Transverse colon (tissue), 4 donors: ENCODE results near the gene CLCC1. TPM values are rescaled to one million over a fixed set of nuclear protein-coding genes. Genes with fewer than 3 reads are reported as not detected.
A peak's percentile ranks its signal among the peaks of the same experiment; 100 is the strongest.

Experiments
- DNase-seq: peaks from one replicate; pipeline ENCODE4 v3.0.0-alpha.2; 2019
- H3K27ac ChIP-seq, 4 donors: fragments of 200-600 bp; sonication (generic); 2 replicates each; pipeline ENCODE4 v1.5.1; 2016 to 2018; ENCODE audit warnings: inconsistent platforms in 4 of 4
- H3K27me3 ChIP-seq: fragments of 200-600 bp; sonication (generic); 2 replicates; pipeline ENCODE4 v1.5.1; 2017; ENCODE audit warnings: inconsistent platforms
- H3K36me3 ChIP-seq, 4 donors: fragments of 200-600 bp; sonication (generic); 2 replicates each; pipeline ENCODE4 v1.5.1; 2017 to 2019; ENCODE audit warnings: inconsistent platforms in 4 of 4
- H3K4me1 ChIP-seq, 4 donors: fragments of 200-600 bp; sonication (generic); 2 replicates each; pipeline ENCODE4 v1.5.1; 2017 to 2020; ENCODE audit warnings: inconsistent platforms in 4 of 4
- H3K4me3 ChIP-seq, 4 donors: fragments of 200-600 bp; sonication (generic); 1 replicate in 1 of 4; 2 replicates in 3 of 4; pipeline versions ENCODE4 v1.5.1 to v1.6.1; 2017 to 2019; ENCODE audit warnings: inconsistent platforms in 4 of 4
- H3K9me3 ChIP-seq, 2 donors: fragments of 200-600 bp; sonication (generic); 2 replicates each; pipeline ENCODE4 v1.5.1; 2017 to 2019; ENCODE audit warnings: inconsistent platforms in 2 of 2
- EP300 ChIP-seq: sonication (generic); formaldehyde crosslinking; IDR thresholded peaks from one replicate; pipeline ENCODE4 v1.6.1; 2017; ENCODE audit warnings: antibody characterized with exemption, low read depth
- POLR2A ChIP-seq: fragments of 450-650 bp; IDR thresholded peaks from one replicate; pipeline ENCODE4 v1.6.1; 2016; ENCODE audit warnings: antibody characterized with exemption, mild to moderate bottlenecking, moderate library complexity
- POLR2AphosphoS5 ChIP-seq, 3 donors: sonication (generic); formaldehyde crosslinking; IDR thresholded peaks; one replicate each; pipeline ENCODE4 v1.6.1; 2016; ENCODE audit warnings: antibody characterized with exemption in 3 of 3
- WGBS, 2 donors: methylation state at CpG; one replicate each; pipeline ENCODE4 v1.1.5; 2018; ENCODE audit warnings: low coverage in 1 of 2; 5-methylcytosine and 5-hydroxymethylcytosine counted together
- in situ Hi-C, 4 donors: fragments of 200-750 bp; cut with MboI; loops; one replicate each; pipeline versions ENCODE4 v1.15.0 to v1.15.1; 2017; ENCODE audit warnings: low sequenced_read_pairs in 3 of 4, low pct_ligation_motif_present in 1 of 4, low pct_unique_long_range_greater_than_20kb in 1 of 4
- intact Hi-C: fragments of 100-400 bp; cut with DNase I; formaldehyde crosslinking; loops from one replicate; pipeline ENCODE4 v1.15.1; 2023; ENCODE audit warnings: low total_unique reads
- total RNA-seq, 4 donors: library from RNA; depleted of rRNA; stranded (reverse); fragments of >200 nt; gene quantifications; one replicate each; pipeline ENCODE4 v1.1.0, GENCODE V29; 2016
- TF ChIP-seq, protein P1 (sequence below), 5 experiments: fragments of 200-600 bp in 3 of 5; fragments of 450-650 bp in 2 of 5; sonication (generic) in 3 of 5; IDR thresholded peaks; 1 replicate in 2 of 5; 2 replicates in 3 of 5; pipeline ENCODE4 v1.5.1; 2016 to 2017; ENCODE audit warnings: antibody characterized with exemption in 5 of 5, inconsistent platforms in 3 of 5, mild to moderate bottlenecking in 2 of 5, moderate library complexity in 1 of 5

CLCC1 gene
- total RNA-seq, 4 donors from 2014 or later: 13.0 to 21.9 (median 18.2) TPM

GRCh38 chr1:108976658-108977057, 13.4 kb upstream of the CLCC1 start:
- DNase-seq: no peak

DNA sequence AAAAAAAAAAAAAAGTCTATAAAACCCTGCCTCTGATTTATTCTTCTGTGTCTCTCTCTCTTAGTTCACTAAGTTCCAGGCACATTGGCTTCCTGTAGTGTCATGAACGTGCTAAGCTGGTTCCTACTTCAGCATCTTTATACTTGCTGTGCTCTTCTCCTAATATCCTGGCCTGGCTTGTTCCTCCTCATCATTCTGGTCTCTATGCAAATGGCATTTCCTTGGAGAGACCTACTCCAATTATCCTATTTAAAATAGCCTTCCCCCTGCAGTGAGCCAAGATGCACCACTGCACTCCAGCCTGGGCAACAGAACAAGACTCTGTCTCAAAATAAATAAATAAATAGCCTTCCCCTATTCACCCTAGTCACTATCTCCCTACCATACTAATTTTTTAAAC, 9.7 kb upstream of the CLCC1 start:
- intact Hi-C loops (no loop called here), in situ Hi-C loops (no loop called here)
- TF ChIP-seq POLR2AphosphoS5 (IDR thresholded peaks at IDR 0.05) (no peak), EP300 (no peak), POLR2A (no peak)
- TF ChIP-seq, protein P1, sequence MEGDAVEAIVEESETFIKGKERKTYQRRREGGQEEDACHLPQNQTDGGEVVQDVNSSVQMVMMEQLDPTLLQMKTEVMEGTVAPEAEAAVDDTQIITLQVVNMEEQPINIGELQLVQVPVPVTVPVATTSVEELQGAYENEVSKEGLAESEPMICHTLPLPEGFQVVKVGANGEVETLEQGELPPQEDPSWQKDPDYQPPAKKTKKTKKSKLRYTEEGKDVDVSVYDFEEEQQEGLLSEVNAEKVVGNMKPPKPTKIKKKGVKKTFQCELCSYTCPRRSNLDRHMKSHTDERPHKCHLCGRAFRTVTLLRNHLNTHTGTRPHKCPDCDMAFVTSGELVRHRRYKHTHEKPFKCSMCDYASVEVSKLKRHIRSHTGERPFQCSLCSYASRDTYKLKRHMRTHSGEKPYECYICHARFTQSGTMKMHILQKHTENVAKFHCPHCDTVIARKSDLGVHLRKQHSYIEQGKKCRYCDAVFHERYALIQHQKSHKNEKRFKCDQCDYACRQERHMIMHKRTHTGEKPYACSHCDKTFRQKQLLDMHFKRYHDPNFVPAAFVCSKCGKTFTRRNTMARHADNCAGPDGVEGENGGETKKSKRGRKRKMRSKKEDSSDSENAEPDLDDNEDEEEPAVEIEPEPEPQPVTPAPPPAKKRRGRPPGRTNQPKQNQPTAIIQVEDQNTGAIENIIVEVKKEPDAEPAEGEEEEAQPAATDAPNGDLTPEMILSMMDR (IDR thresholded peaks at IDR 0.05): no peak
- Histone ChIP-seq H3K27me3 (no peaks in the 10 kb centered on the region), H3K36me3 (peaks cover 0 to 22% (median 0%) of the 10 kb centered on the region in 4 donors), H3K27ac (no peak overlapping the region), H3K4me1 (no peaks in the 10 kb centered on the region), H3K9me3 (no peaks in the 10 kb centered on the region), H3K4me3 (no peak overlapping the region)
- DNase-seq: no peak
- 100% methylated on average over 1 of the region's 1 CpG for WGBS, 2 donors

More at GRCh38 chr1:108976658-108977057, 13.4 kb upstream of the CLCC1 start:
- WGBS, 2 donors: 75 to 84% methylated on average over 3 to 4 of the region's 4 CpGs
- no peak overlapping the region for H3K4me3 ChIP-seq
- no peak for TF ChIP-seq EP300
- TF ChIP-seq, protein P1 (IDR thresholded peaks at IDR 0.05): no peak
- no peak for TF ChIP-seq POLR2A
- TF ChIP-seq POLR2AphosphoS5 (IDR thresholded peaks at IDR 0.05): no peak
- no peaks in the 10 kb centered on the region for H3K27me3 ChIP-seq
- peaks cover 0 to 11% (median under 1%) of the 10 kb centered on the region in 4 donors for H3K36me3 ChIP-seq
- H3K27ac ChIP-seq: no peak overlapping the region
- in situ Hi-C loops (no loop called here), intact Hi-C loops (no loop called here)
- H3K9me3 ChIP-seq: no peaks in the 10 kb centered on the region
- no peaks in the 10 kb centered on the region for H3K4me1 ChIP-seq

- in situ Hi-C loops (loop anchor here in 1 of 4 donors (10.0 kb wide), 1 partner anchor 65 kb away; no protein-coding TSS in a partner anchor), intact Hi-C loops (loop anchor here (10.0 kb wide), 1 partner anchor 145 kb away; the partner anchor contains the start of gene ELAPOR1)
Measured at GRCh38 chr1:108969346-108969745, 6.1 kb upstream of the CLCC1 start.

GRCh38 chr1:108962681-108963051, 618 bp downstream of the CLCC1 start:
- Histone ChIP-seq H3K36me3 (no peaks in the 10 kb centered on the region), H3K4me3 (peak overlapping the region; percentile 46 to 70 (median 60)), H3K9me3 (no peaks in the 10 kb centered on the region), H3K27me3 (no peaks in the 10 kb centered on the region), H3K4me1 (peaks cover 4 to 24% (median 13%) of the 10 kb centered on the region in 4 donors), H3K27ac (peak overlapping the region; percentile 95 to 98 (median 96))
- intact Hi-C loops: loop anchor here (10.0 kb wide), 1 partner anchor 152 kb away; the partner anchor contains the start of gene ELAPOR1
- in situ Hi-C loops: loop anchor here in 1 of 4 donors (10.0 kb wide), 1 partner anchor 58 kb away; no protein-coding TSS in a partner anchor
- DNase-seq: peak; percentile 68
- WGBS, 2 donors: 0 to 9% methylated on average over 1 to 12 of the region's 12 CpGs
- TF ChIP-seq, protein P1 (IDR thresholded peaks at IDR 0.05): no peak
- no peak for TF ChIP-seq POLR2A
- no peak for TF ChIP-seq EP300

More at GRCh38 chr1:108969346-108969745, 6.1 kb upstream of the CLCC1 start:
- H3K27ac ChIP-seq: no peak overlapping the region
- peaks cover 0 to 12% (median 0%) of the 10 kb centered on the region in 4 donors for H3K36me3 ChIP-seq
- H3K9me3 ChIP-seq: no peaks in the 10 kb centered on the region
- H3K4me3 ChIP-seq: no peak overlapping the region
- no peak for DNase-seq
- H3K4me1 ChIP-seq: no peaks in the 10 kb centered on the region
- H3K27me3 ChIP-seq: no peaks in the 10 kb centered on the region
- TF ChIP-seq EP300 (no peak), POLR2AphosphoS5 (IDR thresholded peaks at IDR 0.05) (no peak), POLR2A (no peak)
- TF ChIP-seq, protein P1 (IDR thresholded peaks at IDR 0.05): no peak
